ENCODE data around the gene GPR35. TPM values are rescaled to one million over a fixed set of nuclear protein-coding genes. Genes with fewer than 3 reads are reported as not detected.

GPR35 gene
- total RNA-seq, 6 donors from 2014 or later, result 1.9 to 14.7 (median 4.6) TPM

GRCh38 chr2:240597419-240598181 is 27.7 kb upstream of the GPR35 start:
- no peaks in the 10 kb centered on the region for H3K27me3 ChIP-seq
- H3K9me3 ChIP-seq, result no peaks in the 10 kb centered on the region
- 90 to 100% methylated on average over 2 to 12 of the region's 22 CpGs for WGBS, 2 donors
- no peaks in the 10 kb centered on the region for H3K4me1 ChIP-seq
- H3K27ac ChIP-seq, result no peak overlapping the region
- ATAC-seq (ENCODE audit: low FRiP score in 2 of 2), result no peak
- TF ChIP-seq CTCF (IDR thresholded peaks at IDR 0.05) (no peak), EP300 (IDR thresholded peaks at IDR 0.05) (no peak), POLR2A (IDR thresholded peaks at IDR 0.05) (no peak), POLR2AphosphoS5 (IDR thresholded peaks at IDR 0.05) (no peak)
- no peak overlapping the region for H3K4me3 ChIP-seq
- peak in 1 of 2 donors; percentile 74 for DNase-seq
- peaks cover 3 to 70% (median 51%) of the 10 kb centered on the region in 4 donors for H3K36me3 ChIP-seq

- Histone ChIP-seq H3K27me3 (no peaks in the 10 kb centered on the region), H3K4me1 (no peaks in the 10 kb centered on the region), H3K36me3 (peaks cover 3 to 63% (median 45%) of the 10 kb centered on the region in 4 donors), H3K4me3 (no peak overlapping the region), H3K9me3 (no peaks in the 10 kb centered on the region), H3K27ac (no peak overlapping the region)
- WGBS, 2 donors, result 92 to 95% methylated on average over 4 to 17 of the region's 17 CpGs
- no peak for TF ChIP-seq POLR2AphosphoS5 (IDR thresholded peaks at IDR 0.05)
- TF ChIP-seq EP300 (IDR thresholded peaks at IDR 0.05), result no peak
- no peak for TF ChIP-seq CTCF (IDR thresholded peaks at IDR 0.05)
- TF ChIP-seq POLR2A (IDR thresholded peaks at IDR 0.05), result no peak
- peak in 1 of 2 donors; percentile 74 for DNase-seq
- ATAC-seq (ENCODE audit: low FRiP score in 2 of 2), result no peak
Observed at GRCh38 chr2:240598311-240598911, 26.9 kb upstream of the GPR35 start.

- ATAC-seq (ENCODE audit: low FRiP score in 2 of 2) (no peak), DNase-seq (no peak)
- H3K9me3 ChIP-seq, result no peaks in the 10 kb centered on the region
- H3K27me3 ChIP-seq, result no peaks in the 10 kb centered on the region
- peaks cover 0 to 6% (median 1%) of the 10 kb centered on the region in 4 donors for H3K4me1 ChIP-seq
- TF ChIP-seq POLR2A (IDR thresholded peaks at IDR 0.05) (no peak), POLR2AphosphoS5 (IDR thresholded peaks at IDR 0.05) (no peak), EP300 (IDR thresholded peaks at IDR 0.05) (no peak), CTCF (IDR thresholded peaks at IDR 0.05) (no peak)
- H3K36me3 ChIP-seq, result peaks cover 3 to 56% (median 42%) of the 10 kb centered on the region in 4 donors
- no peak overlapping the region for H3K27ac ChIP-seq
- 90 to 96% methylated on average over 9 to 11 of the region's 11 CpGs for WGBS, 2 donors
- H3K4me3 ChIP-seq, result no peak overlapping the region
Observed at GRCh38 chr2:240599141-240599583, 26.1 kb upstream of the GPR35 start.

- Histone ChIP-seq H3K36me3 (peaks cover 3 to 50% (median 37%) of the 10 kb centered on the region in 4 donors), H3K4me1 (peaks cover 0 to 15% (median 6%) of the 10 kb centered on the region in 4 donors), H3K27me3 (no peaks in the 10 kb centered on the region), H3K27ac (no peak overlapping the region), H3K4me3 (no peak overlapping the region), H3K9me3 (no peaks in the 10 kb centered on the region)
- peak in 1 of 2 donors; percentile 19 for DNase-seq
- WGBS, 2 donors, result 95 to 96% methylated on average over 13 to 15 of the region's 16 CpGs
- no peak for TF ChIP-seq CTCF (IDR thresholded peaks at IDR 0.05)
- no peak for TF ChIP-seq POLR2A (IDR thresholded peaks at IDR 0.05)
- no peak for TF ChIP-seq EP300 (IDR thresholded peaks at IDR 0.05)
- TF ChIP-seq POLR2AphosphoS5 (IDR thresholded peaks at IDR 0.05), result no peak
- no peak for ATAC-seq (ENCODE audit: low FRiP score in 2 of 2)
Observed at GRCh38 chr2:240600451-240600961, 24.8 kb upstream of the GPR35 start.

All from upper lobe of left lung (tissue), 6 donors.